H9 (cell line): Measurements from ENCODE around the gene PNKP. TPM values are rescaled to one million over a fixed set of nuclear protein-coding genes. Genes with fewer than 3 reads are reported as not detected.

ENCODE experiments used
- DNase-seq: peaks from one replicate; pipeline ENCODE4 v3.0.0-alpha.2; 2017
- H2AFZ ChIP-seq: one replicate; pipeline ENCODE4 v1.6.1; 2013; ENCODE audit warnings: mild to moderate bottlenecking, low read length, control low read depth, moderate library complexity
- H2AK5ac ChIP-seq: 2 replicates; pipeline ENCODE4 v1.6.1; 2013; ENCODE audit warnings: low read length, control low read depth, mixed read lengths; ENCODE audit not compliant: insufficient read length
- H2BK120ac ChIP-seq: one replicate; pipeline ENCODE4 v1.6.1; 2013; ENCODE audit warnings: low read depth, mild to moderate bottlenecking, low read length, control low read depth, inconsistent platforms; ENCODE audit not compliant: poor library complexity, severe bottlenecking
- H2BK12ac ChIP-seq: 2 replicates; pipeline ENCODE4 v1.6.1; 2013; ENCODE audit warnings: low read length, control low read depth, mixed read lengths, low read depth; ENCODE audit not compliant: insufficient read length
- H2BK15ac ChIP-seq: 2 replicates; pipeline ENCODE4 v1.6.1; 2013; ENCODE audit warnings: low read depth, low read length, control low read depth
- H2BK20ac ChIP-seq: one replicate; pipeline ENCODE4 v1.6.1; 2013; ENCODE audit warnings: low read depth, mild to moderate bottlenecking, low read length, control low read depth, inconsistent platforms; ENCODE audit not compliant: poor library complexity, severe bottlenecking
- H2BK5ac ChIP-seq: 2 replicates; pipeline ENCODE4 v1.6.1; 2013; ENCODE audit warnings: low read length, control low read depth, mixed read lengths; ENCODE audit not compliant: insufficient read length
- H3K14ac ChIP-seq: 2 replicates; pipeline ENCODE4 v1.6.1; 2013; ENCODE audit warnings: low read length, control low read depth; ENCODE audit not compliant: insufficient read depth
- H3K18ac ChIP-seq: 2 replicates; pipeline ENCODE4 v1.6.1; 2013; ENCODE audit warnings: low read depth, mild to moderate bottlenecking, mixed read lengths, low read length, control low read depth; ENCODE audit not compliant: insufficient read length
- H3K23ac ChIP-seq: 2 replicates; pipeline ENCODE4 v1.6.1; 2013; ENCODE audit warnings: low read length, control low read depth, mixed read lengths, low read depth; ENCODE audit not compliant: insufficient read length
- H3K23me2 ChIP-seq: 2 replicates; pipeline ENCODE4 v1.6.1; 2013; ENCODE audit warnings: low read depth, mild to moderate bottlenecking, mixed read lengths, low read length, control low read depth; ENCODE audit not compliant: insufficient read length, poor library complexity, severe bottlenecking
- H3K27ac ChIP-seq: 2 replicates; pipeline ENCODE4 v1.5.1; 2013; ENCODE audit warnings: low read length, control low read depth, mixed read lengths, low read depth; ENCODE audit not compliant: insufficient read length
- H3K27me3 ChIP-seq: 2 replicates; pipeline ENCODE4 v1.6.1; 2013; ENCODE audit warnings: low read length, control low read depth, inconsistent platforms; ENCODE audit not compliant: insufficient read depth
- H3K4ac ChIP-seq: 2 replicates; pipeline ENCODE4 v1.6.1; 2013; ENCODE audit warnings: low read depth, mild to moderate bottlenecking, control low read depth, inconsistent platforms, low read length, moderate library complexity
- H3K4me1 ChIP-seq: 2 replicates; pipeline ENCODE4 v1.6.1; 2013; ENCODE audit warnings: low read length, control low read depth, inconsistent platforms; ENCODE audit not compliant: insufficient read depth
- H3K4me2 ChIP-seq: 2 replicates; pipeline ENCODE4 v1.6.1; 2013; ENCODE audit warnings: low read length, control low read depth, mixed read lengths; ENCODE audit not compliant: insufficient read length, insufficient read depth
- H3K56ac ChIP-seq: 2 replicates; pipeline ENCODE4 v1.6.1; 2013; ENCODE audit warnings: low read depth, mild to moderate bottlenecking, mixed read lengths, low read length, control low read depth; ENCODE audit not compliant: insufficient read length
- H3K79me1 ChIP-seq: 2 replicates; pipeline ENCODE4 v1.6.1; 2013; ENCODE audit warnings: low read depth, mild to moderate bottlenecking, moderate library complexity, low read length, control low read depth, inconsistent platforms; ENCODE audit not compliant: insufficient read depth, poor library complexity, severe bottlenecking
- H3K79me2 ChIP-seq: 2 replicates; pipeline ENCODE4 v1.6.1; 2013; ENCODE audit warnings: low read length, control low read depth, inconsistent platforms; ENCODE audit not compliant: insufficient read depth
- H3K9ac ChIP-seq: 2 replicates; pipeline ENCODE4 v1.6.1; 2013; ENCODE audit warnings: low read length, control low read depth, mixed read lengths; ENCODE audit not compliant: insufficient read length; ENCODE audit errors: extremely low read depth
- H3K9me3 ChIP-seq: one replicate; pipeline ENCODE4 v1.6.1; 2013; ENCODE audit warnings: low read depth, low read length, inconsistent platforms; ENCODE audit not compliant: control insufficient read depth
- H3T11ph ChIP-seq: one replicate; pipeline ENCODE4 v1.6.1; 2013; ENCODE audit warnings: mild to moderate bottlenecking, low read length, control low read depth, inconsistent platforms
- H4K20me1 ChIP-seq: one replicate; pipeline ENCODE4 v1.6.1; 2013; ENCODE audit not compliant: control insufficient read depth, insufficient read length, insufficient read depth
- H4K5ac ChIP-seq: 2 replicates; pipeline ENCODE4 v1.6.1; 2013; ENCODE audit warnings: low read depth, mild to moderate bottlenecking, mixed read lengths, low read length, control low read depth; ENCODE audit not compliant: insufficient read length
- H4K8ac ChIP-seq: replicated peaks from 2 replicates; pipeline ENCODE4 v1.6.1; 2013; ENCODE audit warnings: low read length, control low read depth, mixed read lengths, low read depth; ENCODE audit not compliant: insufficient read length
- H4K91ac ChIP-seq: 2 replicates; pipeline ENCODE4 v1.6.1; 2013; ENCODE audit warnings: low read depth, mild to moderate bottlenecking, moderate library complexity, mixed read lengths, low read length, control low read depth; ENCODE audit not compliant: insufficient read length
- H3K27ac Mint-ChIP-seq, 3 experiments: 2 replicates in 2 of 3; 3 replicates in 1 of 3; pipeline ENCODE4 v1.8.0; 2020 to 2021; ENCODE audit warnings: mixed read lengths in 3 of 3, mild to moderate bottlenecking in 1 of 3, moderate library complexity in 1 of 3
- H3K27me3 Mint-ChIP-seq: 2 replicates; pipeline ENCODE4 v1.8.0; 2021; ENCODE audit warnings: low read depth, mild to moderate bottlenecking, moderate library complexity, mixed read lengths
- H3K36me3 Mint-ChIP-seq, 3 experiments: 2 replicates in 2 of 3; 3 replicates in 1 of 3; pipeline ENCODE4 v1.8.0; 2020 to 2021; ENCODE audit warnings: low read depth in 3 of 3, mixed read lengths in 3 of 3; ENCODE audit not compliant: insufficient read depth in 1 of 3
- H3K4me1 Mint-ChIP-seq, 2 experiments: 2 replicates each; pipeline ENCODE4 v1.8.0; 2020; ENCODE audit warnings: mixed read lengths in 2 of 2
- H3K4me3 Mint-ChIP-seq, 2 experiments: 2 replicates in 1 of 2; 3 replicates in 1 of 2; pipeline ENCODE4 v1.8.0; 2020 to 2021; ENCODE audit warnings: mild to moderate bottlenecking in 2 of 2, mixed read lengths in 2 of 2, moderate library complexity in 1 of 2
- H3K9me3 Mint-ChIP-seq, 2 experiments: 2 replicates in 1 of 2; 3 replicates in 1 of 2; pipeline ENCODE4 v1.8.0; 2020; ENCODE audit warnings: mild to moderate bottlenecking in 2 of 2, mixed read lengths in 2 of 2, moderate library complexity in 1 of 2
- CTCF ChIP-seq: fragments of 200-600 bp; sonication (generic); conservative IDR thresholded peaks from 3 replicates; pipeline ENCODE4 v1.8.0; 2021; ENCODE audit warnings: antibody characterized with exemption, mild to moderate bottlenecking
- WGBS: extraction: QIAGEN DNeasy Blood & Tissue Kit; methylation state at CpG from one replicate; pipeline ENCODE4 v1.1.7; 2013; ENCODE audit warnings: missing lambda C conversion rate, low lambda C conversion rate, mixed read lengths; ENCODE audit not compliant: insufficient read length; ENCODE audit errors: extremely low coverage; 5-methylcytosine and 5-hydroxymethylcytosine counted together
- total RNA-seq: library from RNA; stranded (reverse); gene quantifications from 2 replicates; pipeline ENCODE4 v1.2.1, GENCODE V29; 2021

The PNKP gene
- total RNA-seq, 1 experiment from 2014 or later = 157 TPM

- H4K8ac ChIP-seq = no peak overlapping the region
- H2BK15ac ChIP-seq = no peak overlapping the region
- H3K79me1 ChIP-seq = no peaks in the 10 kb centered on the region
- no peaks in the 10 kb centered on the region for H3K23me2 ChIP-seq
- H3K18ac ChIP-seq = no peak overlapping the region
- H4K91ac ChIP-seq = no peak overlapping the region
- Mint-ChIP-seq H3K27ac (no peak overlapping the region), H3K27me3 (peaks cover 5% of the 10 kb centered on the region; the same call in 1 of the 2 replicates), H3K4me3 (no peak overlapping the region), H3K9me3 (no peaks in the 10 kb centered on the region), H3K4me1 (peaks cover 17 to 25% of the 10 kb centered on the region in 2 experiments), H3K36me3 (peaks cover 21 to 36% (median 29%) of the 10 kb centered on the region in 3 experiments; a peak in 6 of 7 replicates)
- H3K4me1 ChIP-seq = no peaks in the 10 kb centered on the region; the same call in 1 of the 2 replicates
- TF ChIP-seq CTCF = no peak
- no peak overlapping the region for H2BK20ac ChIP-seq
- no peak overlapping the region for H2BK5ac ChIP-seq
- H3K27ac ChIP-seq = no peak overlapping the region
- no CpG with 5 or more reads among the region's 6 CpGs for WGBS
- H3K14ac ChIP-seq = no peak overlapping the region
- DNase-seq = no peak
- no peaks in the 10 kb centered on the region for H3K9me3 ChIP-seq
- no peak overlapping the region for H3K9ac ChIP-seq
- H4K5ac ChIP-seq = no peak overlapping the region
- no peaks in the 10 kb centered on the region for H3K79me2 ChIP-seq
- H3K4ac ChIP-seq = no peak overlapping the region
- no peaks in the 10 kb centered on the region for H4K20me1 ChIP-seq
- H2BK12ac ChIP-seq = no peak overlapping the region
- H2AFZ ChIP-seq = no peak overlapping the region
- no peak overlapping the region for H3T11ph ChIP-seq
- no peak overlapping the region for H3K23ac ChIP-seq
- no peak overlapping the region for H2BK120ac ChIP-seq
- H3K27me3 ChIP-seq = no peaks in the 10 kb centered on the region
- no peak overlapping the region for H2AK5ac ChIP-seq
- no peak overlapping the region for H3K4me2 ChIP-seq
- H3K56ac ChIP-seq = no peak overlapping the region
Measured at GRCh38 chr19:49904136-49904535, 36.8 kb upstream of the PNKP start.
